Liver (tissue), 3 donors: Measurements from ENCODE around the gene PTPRD.

Experiments
- EGR1 ChIP-seq, 2 donors: IDR thresholded peaks; 2 replicates each; pipeline ENCODE4 v1.6.1; 2016 to 2018; ENCODE audit warnings: antibody characterized with exemption in 2 of 2, low read depth in 2 of 2
- RAD21 ChIP-seq, 2 donors: IDR thresholded peaks; 2 replicates each; pipeline ENCODE4 v1.6.1; 2016; ENCODE audit warnings: antibody characterized with exemption in 2 of 2, mild to moderate bottlenecking in 2 of 2
- TF ChIP-seq, protein P1 (sequence below): fragments of 150-350 bp; IDR thresholded peaks from 2 replicates; pipeline ENCODE4 v1.5.1; 2017; ENCODE audit warnings: improper control_type of control experiment, low read depth, low read length; ENCODE audit not compliant: missing input control
- TF ChIP-seq, protein P2 (sequence below): IDR thresholded peaks from 2 replicates; pipeline ENCODE4 v1.6.1; 2016; ENCODE audit warnings: antibody characterized with exemption
- donor health status: healthy.
- donor health status: healthy.

- TF ChIP-seq, protein P1, sequence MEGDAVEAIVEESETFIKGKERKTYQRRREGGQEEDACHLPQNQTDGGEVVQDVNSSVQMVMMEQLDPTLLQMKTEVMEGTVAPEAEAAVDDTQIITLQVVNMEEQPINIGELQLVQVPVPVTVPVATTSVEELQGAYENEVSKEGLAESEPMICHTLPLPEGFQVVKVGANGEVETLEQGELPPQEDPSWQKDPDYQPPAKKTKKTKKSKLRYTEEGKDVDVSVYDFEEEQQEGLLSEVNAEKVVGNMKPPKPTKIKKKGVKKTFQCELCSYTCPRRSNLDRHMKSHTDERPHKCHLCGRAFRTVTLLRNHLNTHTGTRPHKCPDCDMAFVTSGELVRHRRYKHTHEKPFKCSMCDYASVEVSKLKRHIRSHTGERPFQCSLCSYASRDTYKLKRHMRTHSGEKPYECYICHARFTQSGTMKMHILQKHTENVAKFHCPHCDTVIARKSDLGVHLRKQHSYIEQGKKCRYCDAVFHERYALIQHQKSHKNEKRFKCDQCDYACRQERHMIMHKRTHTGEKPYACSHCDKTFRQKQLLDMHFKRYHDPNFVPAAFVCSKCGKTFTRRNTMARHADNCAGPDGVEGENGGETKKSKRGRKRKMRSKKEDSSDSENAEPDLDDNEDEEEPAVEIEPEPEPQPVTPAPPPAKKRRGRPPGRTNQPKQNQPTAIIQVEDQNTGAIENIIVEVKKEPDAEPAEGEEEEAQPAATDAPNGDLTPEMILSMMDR: no peak
- no peak for TF ChIP-seq EGR1 (IDR thresholded peaks at IDR 0.05; ENCODE audit: low read depth in 2 of 2)
- TF ChIP-seq, protein P2, sequence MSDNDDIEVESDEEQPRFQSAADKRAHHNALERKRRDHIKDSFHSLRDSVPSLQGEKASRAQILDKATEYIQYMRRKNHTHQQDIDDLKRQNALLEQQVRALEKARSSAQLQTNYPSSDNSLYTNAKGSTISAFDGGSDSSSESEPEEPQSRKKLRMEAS: no peak
- no peak for TF ChIP-seq RAD21 (IDR thresholded peaks at IDR 0.05)
Observed at GRCh38 chr9:10172476-10172875, 440.3 kb downstream of the PTPRD start.
